Activated naive CD8-positive, alpha-beta T cell treated with anti-CD3 and anti-CD28 coated beads, Interleukin-2, amount 50 U/mL, for 24 hours (primary cell): Measurements from ENCODE around the gene CYP27B1.
A peak's percentile ranks its signal among the peaks of the same experiment; 100 is the strongest.

Experiments
- ATAC-seq: fragments of 150-1000 bp; cut with Tn5 transposase; one replicate; pipeline ENCODE4 v1.10.0; 2021
- DNase-seq: peaks from one replicate; pipeline ENCODE4 v3.0.0; 2021
- H3K27ac Mint-ChIP-seq: one replicate; pipeline ENCODE4 v1.8.0; 2021; ENCODE audit warnings: mild to moderate bottlenecking, mixed read lengths
- H3K27me3 Mint-ChIP-seq: one replicate; pipeline ENCODE4 v1.8.0; 2021; ENCODE audit warnings: mixed read lengths
- H3K36me3 Mint-ChIP-seq: one replicate; pipeline ENCODE4 v1.8.0; 2021; ENCODE audit warnings: low read depth, mixed read lengths
- H3K4me1 Mint-ChIP-seq: one replicate; pipeline ENCODE4 v1.8.0; 2021; ENCODE audit warnings: mixed read lengths
- H3K4me3 Mint-ChIP-seq: one replicate; pipeline ENCODE4 v1.8.0; 2021; ENCODE audit warnings: mild to moderate bottlenecking, moderate library complexity, mixed read lengths
- H3K9me3 Mint-ChIP-seq: one replicate; pipeline ENCODE4 v1.8.0; 2021; ENCODE audit warnings: mixed read lengths

CYP27B1 gene

DNA sequence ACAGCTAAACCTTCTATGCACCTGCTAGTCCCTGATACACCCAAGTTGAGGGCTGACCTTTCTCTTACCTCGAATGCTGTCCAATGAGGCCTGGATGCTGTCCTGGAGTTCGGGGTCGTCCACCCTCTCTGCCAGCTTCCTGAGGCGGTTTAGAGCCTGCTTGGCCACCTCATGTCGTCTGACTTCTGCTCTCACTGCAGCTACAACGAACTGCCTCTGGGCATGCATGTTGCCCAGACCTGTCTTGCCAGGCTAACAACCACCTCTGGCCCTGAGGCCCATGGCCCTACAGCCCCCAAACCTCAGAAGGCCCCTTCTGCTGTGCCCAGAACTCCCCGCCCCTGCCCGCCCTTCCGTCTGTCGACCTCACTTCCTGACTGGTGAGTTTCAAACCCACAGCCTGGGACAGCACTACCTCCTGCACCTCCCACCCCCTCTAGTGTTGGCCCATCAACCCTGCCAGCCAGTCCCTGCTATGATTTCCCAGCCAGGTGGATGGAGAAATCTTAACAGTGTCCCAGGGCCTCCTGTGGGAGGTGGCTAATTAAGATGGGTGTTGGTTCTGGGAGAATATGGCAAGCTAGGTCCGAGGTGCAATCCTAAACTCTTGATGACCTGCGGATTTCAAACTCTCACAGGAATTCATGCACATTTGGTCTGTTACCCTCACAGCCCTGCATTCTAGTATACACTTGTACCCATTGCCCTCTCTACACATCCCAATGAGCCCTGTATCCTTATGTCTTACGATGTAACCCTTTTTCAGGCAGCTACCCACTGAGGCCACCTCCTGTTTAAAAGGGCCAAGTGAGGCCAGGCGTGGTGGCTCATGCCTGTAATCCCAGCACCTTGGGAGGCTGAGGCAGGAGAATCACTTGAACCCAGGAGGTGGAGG lies 24.8 kb downstream of the CYP27B1 start:
- ATAC-seq (peak; percentile 75), DNase-seq (peak; percentile 78)
- H3K27me3 Mint-ChIP-seq = no peaks in the 10 kb centered on the region
- H3K4me1 Mint-ChIP-seq = peaks cover 60% of the 10 kb centered on the region
- H3K27ac Mint-ChIP-seq = peak overlapping the region; percentile 90
- no peaks in the 10 kb centered on the region for H3K9me3 Mint-ChIP-seq
- H3K36me3 Mint-ChIP-seq = peaks cover 15% of the 10 kb centered on the region
- peak overlapping the region; percentile 96 for H3K4me3 Mint-ChIP-seq

DNA sequence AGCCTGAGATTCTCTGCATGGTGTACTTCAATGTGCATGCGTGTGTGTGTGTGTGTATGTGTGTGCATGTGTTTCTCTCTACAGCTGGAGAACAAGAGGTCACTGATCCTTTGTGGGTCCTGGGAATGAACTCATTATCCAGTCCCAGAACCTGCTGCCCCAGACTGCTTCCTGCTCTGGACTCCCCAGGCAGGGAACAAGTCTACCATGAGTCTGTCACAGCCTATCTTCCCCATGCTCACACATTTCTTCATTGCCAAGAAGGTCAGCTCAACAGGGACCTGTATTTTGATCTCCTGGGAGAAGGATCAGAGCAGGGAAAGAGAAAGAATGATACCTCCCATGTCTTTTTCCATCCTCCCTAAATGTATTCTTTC lies 25.5 kb downstream of the CYP27B1 start:
- Mint-ChIP-seq H3K36me3 (peaks cover 12% of the 10 kb centered on the region), H3K27ac (peak overlapping the region; percentile 90), H3K9me3 (no peaks in the 10 kb centered on the region), H3K4me1 (peaks cover 63% of the 10 kb centered on the region), H3K27me3 (no peaks in the 10 kb centered on the region), H3K4me3 (peak overlapping the region; percentile 96)
- ATAC-seq = no peak
- no peak for DNase-seq

DNA sequence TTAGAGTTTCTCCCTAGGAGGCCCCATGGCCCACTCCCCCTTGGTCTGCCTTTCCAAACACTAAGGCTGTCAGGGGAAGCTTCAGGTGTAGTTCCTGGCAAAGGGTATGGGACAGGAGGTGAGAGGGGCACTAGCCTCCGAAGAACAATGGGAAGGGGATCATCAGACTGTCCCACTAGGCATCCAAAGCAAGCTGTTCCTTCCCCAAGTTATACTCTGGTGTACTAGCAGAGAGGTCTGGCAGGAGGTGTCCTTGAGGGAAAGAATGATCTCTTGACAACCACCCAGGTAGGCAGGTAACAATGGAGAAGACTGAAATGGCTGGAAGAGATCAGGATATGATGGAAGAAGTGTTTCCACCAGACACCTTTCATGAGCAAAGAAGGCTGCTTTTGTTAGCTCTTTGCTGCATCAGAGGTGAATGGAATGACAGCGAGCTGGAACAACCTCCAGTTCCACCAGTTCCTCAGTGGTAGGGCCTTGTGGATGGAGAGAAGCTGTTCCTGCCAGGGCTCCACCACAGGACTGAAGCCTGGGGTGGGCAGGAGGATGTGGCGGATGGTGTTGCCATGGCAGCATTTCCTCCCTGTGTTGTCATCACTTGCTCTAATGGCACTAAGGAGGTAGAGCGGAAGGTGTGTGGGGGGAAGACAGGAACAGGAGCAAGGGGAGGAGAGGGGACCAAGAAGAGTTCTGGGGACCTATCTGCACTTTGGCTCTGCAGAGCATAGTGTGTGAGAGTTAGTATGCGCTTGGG lies 26.0 kb downstream of the CYP27B1 start:
- Mint-ChIP-seq H3K27me3 (no peaks in the 10 kb centered on the region), H3K4me1 (peaks cover 58% of the 10 kb centered on the region), H3K27ac (peak overlapping the region; percentile 90), H3K4me3 (peak overlapping the region; percentile 96), H3K9me3 (no peaks in the 10 kb centered on the region), H3K36me3 (peaks cover 8% of the 10 kb centered on the region)
- DNase-seq (peak; percentile 75), ATAC-seq (peak; percentile 68)

DNA sequence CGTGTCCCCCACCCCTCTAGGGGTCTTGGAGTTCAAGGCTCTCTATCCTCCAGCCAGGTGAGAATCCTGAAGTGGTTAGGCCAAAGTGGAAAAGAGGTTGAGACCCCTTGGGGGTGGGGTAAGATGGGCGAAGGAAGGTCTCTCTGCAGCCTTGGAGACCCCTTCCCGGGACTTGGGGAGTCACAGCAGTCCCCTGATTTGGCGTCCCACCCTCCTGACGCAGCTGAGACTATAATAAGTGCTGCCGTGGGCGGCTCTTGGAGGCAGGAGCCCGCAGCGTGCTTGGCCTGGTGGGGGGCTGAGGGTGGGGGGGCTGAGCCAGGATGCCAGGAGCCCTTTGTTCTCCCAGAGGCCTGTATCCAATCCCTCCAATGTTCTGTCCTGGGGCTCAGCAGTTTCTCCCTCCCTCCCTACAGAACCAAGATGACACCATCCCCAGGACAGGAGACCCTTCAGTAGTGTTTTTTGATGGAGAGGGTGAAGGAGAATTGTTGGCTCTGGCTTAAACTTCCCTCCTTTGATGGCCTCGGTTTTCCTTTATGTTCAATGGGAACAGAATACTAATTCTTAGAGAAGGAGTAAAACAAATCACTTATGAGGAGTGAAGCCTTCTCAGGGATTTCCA lies 26.9 kb downstream of the CYP27B1 start:
- ATAC-seq (no peak), DNase-seq (no peak)
- Mint-ChIP-seq H3K4me1 (peaks cover 50% of the 10 kb centered on the region), H3K9me3 (no peaks in the 10 kb centered on the region), H3K36me3 (peaks cover 5% of the 10 kb centered on the region), H3K4me3 (peak overlapping the region; percentile 96), H3K27me3 (no peaks in the 10 kb centered on the region), H3K27ac (peak overlapping the region; percentile 15)

DNA sequence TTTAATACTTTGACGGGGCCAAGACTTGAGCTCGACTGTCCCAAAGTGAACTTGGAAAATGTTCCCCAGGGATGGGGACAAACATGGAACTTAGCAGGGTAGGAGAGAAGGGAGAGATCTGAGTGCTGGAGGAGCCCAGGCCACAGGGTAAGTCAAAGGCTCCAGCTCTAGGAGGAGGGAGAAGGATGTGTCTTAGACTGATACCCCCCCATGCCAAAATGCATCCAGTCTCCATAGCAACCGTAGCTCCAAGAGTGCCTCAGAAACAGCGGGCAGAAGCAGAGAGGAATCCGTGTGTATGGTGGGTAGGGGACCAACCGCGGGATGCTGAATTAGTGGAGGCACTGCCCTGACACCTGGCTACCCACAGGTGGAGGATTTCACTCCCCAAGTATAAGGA lies 27.5 kb downstream of the CYP27B1 start:
- peak overlapping the region; percentile 15 for H3K27ac Mint-ChIP-seq
- H3K27me3 Mint-ChIP-seq = no peaks in the 10 kb centered on the region
- peaks cover 45% of the 10 kb centered on the region for H3K4me1 Mint-ChIP-seq
- peak overlapping the region; percentile 9 for H3K4me3 Mint-ChIP-seq
- peaks cover 8% of the 10 kb centered on the region for H3K36me3 Mint-ChIP-seq
- no peaks in the 10 kb centered on the region for H3K9me3 Mint-ChIP-seq
- no peak for ATAC-seq
- DNase-seq = no peak

DNA sequence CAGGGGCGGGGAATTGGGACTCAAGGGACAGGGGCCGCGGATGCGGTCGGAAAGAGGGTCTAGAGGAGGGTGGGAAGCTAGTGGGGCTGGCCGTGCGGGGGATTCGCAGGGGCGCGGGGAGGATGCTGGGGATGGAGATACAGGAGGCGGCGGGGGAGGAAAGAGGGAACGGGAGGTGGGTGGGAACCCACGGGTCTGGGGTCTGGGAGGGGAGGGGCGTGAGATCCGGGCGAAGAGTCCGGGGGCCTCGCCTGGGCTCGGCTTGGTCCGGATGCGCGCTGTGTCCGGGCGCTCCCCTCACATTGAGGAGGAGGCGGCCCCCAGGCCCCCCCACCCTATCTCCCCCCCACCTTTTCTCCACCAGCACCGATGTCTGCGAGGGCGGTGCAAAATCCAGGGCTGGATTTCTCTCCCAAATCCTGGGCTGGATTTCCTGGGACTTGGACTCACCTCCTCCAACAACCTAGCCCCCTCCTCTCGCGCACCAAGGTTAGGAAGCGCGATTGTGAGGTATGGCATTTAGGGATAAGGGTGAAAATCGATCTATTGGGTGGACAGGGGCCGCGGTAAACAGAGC lies 28.1 kb downstream of the CYP27B1 start, which contains the start of gene AGAP2:
Gene AGAP2 (minus strand): TSS at position 82 of the 577 bp plus-strand sequence. CDS start 496 bp downstream, outside the sequence.
- H3K4me3 Mint-ChIP-seq = peak within 1 kb of the TSS; percentile 9
- H3K27ac Mint-ChIP-seq = peak within 1 kb of the TSS; percentile 15
- H3K9me3 Mint-ChIP-seq = no peaks in the 10 kb centered on the region
- H3K27me3 Mint-ChIP-seq = no peaks in the 10 kb centered on the region
- H3K4me1 Mint-ChIP-seq = peaks cover 38% of the 10 kb centered on the region
- DNase-seq = no peak
- ATAC-seq = no peak
- peaks cover 10% of the 10 kb centered on the region for H3K36me3 Mint-ChIP-seq

DNA sequence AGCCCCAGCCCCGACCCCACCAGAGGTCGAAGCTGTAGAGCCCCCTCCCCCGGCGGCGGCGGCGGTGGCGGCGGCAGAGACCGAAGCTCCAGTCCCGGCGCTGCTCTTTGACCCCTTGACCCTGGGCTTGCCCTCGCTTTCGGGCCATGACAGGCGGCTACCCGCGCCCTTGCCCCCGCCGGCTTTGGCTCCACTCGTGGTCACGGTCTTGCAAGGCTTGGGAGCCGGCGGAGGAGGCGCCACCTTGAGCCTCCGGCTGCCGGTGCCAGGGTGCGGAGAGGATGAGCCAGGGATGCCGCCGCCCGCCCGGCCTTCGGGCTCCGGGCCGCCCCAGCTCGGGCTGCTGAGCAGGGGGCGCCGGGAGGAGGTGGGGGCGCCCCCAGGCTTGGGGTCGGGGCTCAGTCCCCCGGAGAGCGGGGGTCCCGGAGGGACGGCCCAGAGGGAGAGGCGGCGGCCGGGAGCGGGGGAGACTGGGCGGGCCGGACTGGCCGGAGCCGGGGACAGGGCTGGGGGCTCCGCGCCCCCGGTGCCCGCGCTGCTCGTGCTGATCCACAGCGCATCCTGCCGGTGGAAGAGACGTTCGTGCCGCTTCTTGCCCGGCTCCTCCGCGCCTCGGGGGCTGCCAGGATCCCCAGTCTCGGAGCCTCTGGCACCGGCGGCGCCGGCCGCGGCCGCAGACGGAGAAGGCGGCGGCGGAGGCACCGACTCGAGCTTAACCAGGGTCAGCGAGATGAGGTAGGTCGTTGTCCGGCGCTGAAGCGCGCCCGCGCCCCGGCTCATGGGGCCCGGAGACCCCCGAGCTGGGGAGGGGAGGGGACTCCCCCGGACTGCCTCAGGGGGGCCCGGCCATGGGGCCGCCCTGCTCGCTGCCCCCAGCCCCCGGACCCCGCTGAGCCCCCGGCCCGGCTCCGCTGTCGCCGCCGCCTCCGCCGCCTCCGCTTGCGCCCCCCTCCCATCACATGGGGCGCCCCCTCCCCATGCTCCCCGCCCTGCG lies 29.1 kb downstream of the CYP27B1 start:
- peaks cover 38% of the 10 kb centered on the region for H3K4me1 Mint-ChIP-seq
- peaks cover 11% of the 10 kb centered on the region for H3K36me3 Mint-ChIP-seq
- DNase-seq (no peak), ATAC-seq (no peak)
- H3K4me3 Mint-ChIP-seq = no peak overlapping the region
- no peaks in the 10 kb centered on the region for H3K9me3 Mint-ChIP-seq
- H3K27me3 Mint-ChIP-seq = no peaks in the 10 kb centered on the region
- no peak overlapping the region for H3K27ac Mint-ChIP-seq

DNA sequence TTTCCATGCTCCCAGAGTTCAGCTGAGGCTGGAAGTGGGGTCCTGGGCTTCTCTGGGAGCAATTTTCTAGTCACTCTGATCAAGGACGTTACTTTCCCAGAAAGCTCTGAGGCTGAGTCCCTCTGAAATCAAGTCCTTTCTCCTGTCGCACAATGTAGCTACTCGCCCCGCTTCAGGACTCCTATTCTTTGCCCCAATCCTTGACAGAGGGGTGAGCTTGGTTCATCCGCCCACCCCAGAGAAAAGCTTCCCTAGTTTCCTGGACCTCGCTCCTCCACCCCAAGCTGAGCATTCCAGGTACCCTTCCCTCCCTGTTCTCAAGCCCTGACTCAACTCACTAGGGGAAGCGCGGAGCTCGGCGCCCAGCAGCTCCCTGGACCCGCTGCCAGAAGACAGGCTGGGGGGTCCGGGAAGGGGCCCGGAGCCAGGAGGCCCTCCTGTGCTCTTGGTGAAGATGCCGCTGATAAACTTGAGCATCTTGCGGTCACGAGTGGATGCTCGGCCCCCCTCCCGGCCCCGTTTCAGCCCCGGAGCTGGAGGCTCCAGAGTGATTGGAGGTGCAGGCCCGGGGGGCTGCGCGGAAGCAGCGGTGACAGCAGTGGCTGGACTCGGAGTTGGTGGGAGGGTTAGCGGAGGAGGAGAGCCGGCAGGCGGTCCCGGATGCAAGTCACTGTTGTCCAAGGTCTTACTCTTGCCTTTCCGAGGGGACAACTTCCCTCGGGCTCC lies 30.0 kb downstream of the CYP27B1 start:
- H3K4me1 Mint-ChIP-seq = peaks cover 31% of the 10 kb centered on the region
- H3K36me3 Mint-ChIP-seq = peaks cover 16% of the 10 kb centered on the region
- H3K9me3 Mint-ChIP-seq = no peaks in the 10 kb centered on the region
- ATAC-seq = no peak
- no peaks in the 10 kb centered on the region for H3K27me3 Mint-ChIP-seq
- H3K27ac Mint-ChIP-seq = peak overlapping the region; percentile 0
- DNase-seq = no peak
- H3K4me3 Mint-ChIP-seq = no peak overlapping the region

DNA sequence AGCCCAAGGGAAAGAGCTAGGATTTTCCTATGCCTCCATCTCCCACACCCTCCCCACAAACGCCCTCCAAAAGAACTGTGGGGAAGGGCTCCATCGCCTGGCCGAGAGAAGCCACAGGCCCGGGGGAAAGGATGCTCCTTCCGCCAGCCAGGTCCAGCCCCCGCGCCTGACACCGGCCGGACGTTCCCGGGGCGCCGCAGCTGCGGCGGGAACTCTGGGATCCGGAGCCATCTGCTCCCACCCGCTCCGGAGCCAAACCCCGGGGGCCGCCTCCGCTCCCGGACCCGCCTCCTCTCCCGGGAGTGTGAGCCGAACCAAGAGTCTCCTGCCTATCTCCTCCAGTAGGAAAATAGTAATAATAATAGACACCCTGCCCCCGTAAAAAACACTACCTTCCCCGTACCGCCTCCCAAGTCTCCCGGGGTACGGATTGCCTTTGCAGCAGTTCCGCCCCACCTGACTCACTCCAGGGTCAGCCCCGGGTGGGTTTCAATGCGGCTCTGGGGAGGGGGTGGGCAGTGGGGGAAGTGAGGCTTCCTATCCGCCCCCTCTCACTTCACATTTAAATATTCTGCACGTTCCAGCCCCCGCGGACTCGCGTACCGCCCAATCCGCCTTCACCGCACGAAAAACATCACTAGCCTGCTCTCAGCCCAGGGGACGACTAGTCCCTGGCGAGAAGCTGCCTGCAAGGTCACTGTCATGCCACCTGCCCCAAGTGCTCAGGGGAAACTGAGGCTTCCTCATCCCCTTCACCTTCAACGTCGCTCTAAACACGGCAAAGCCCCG lies 30.7 kb downstream of the CYP27B1 start:
- no peaks in the 10 kb centered on the region for H3K27me3 Mint-ChIP-seq
- H3K4me3 Mint-ChIP-seq = no peak overlapping the region
- H3K27ac Mint-ChIP-seq = peak overlapping the region; percentile 0
- H3K9me3 Mint-ChIP-seq = no peaks in the 10 kb centered on the region
- H3K36me3 Mint-ChIP-seq = peaks cover 21% of the 10 kb centered on the region
- no peak for ATAC-seq
- H3K4me1 Mint-ChIP-seq = peaks cover 27% of the 10 kb centered on the region
- DNase-seq = no peak

DNA sequence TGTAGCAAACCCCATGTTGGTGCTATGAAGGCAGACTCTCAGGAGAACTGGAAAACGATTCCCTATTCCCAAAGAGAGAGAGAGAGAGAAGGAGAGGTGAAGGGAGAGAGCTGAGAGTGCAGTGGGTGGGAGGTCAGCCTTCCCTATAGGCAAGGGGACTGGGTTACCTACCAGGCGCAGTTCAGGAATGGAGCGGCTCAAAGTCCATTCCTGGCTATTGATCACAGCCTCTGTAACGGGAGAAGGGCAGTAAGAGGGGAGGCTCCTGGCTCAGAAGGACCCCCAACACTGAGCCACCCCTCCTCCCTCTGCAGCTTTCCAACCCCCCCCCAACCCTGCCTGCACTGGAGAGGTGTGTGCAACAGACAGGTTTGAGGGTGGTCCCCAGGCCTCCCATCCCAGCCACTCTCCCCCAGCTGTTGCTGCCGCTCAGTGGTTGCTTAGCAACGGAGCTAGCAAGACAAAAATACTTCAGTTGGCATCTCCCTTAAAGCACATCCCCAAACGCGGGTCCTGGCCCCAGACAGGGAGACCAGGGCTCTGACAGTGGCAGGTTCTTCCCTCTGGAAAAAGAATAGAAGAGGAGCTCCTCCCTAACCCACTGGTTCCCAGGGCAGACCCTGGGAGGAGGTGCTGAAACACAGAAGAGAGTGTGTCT lies 31.6 kb downstream of the CYP27B1 start:
- DNase-seq = no peak
- Mint-ChIP-seq H3K36me3 (peaks cover 23% of the 10 kb centered on the region), H3K4me3 (no peak overlapping the region), H3K27me3 (no peaks in the 10 kb centered on the region), H3K27ac (no peak overlapping the region), H3K4me1 (peaks cover 19% of the 10 kb centered on the region), H3K9me3 (no peaks in the 10 kb centered on the region)
- ATAC-seq = no peak

DNA sequence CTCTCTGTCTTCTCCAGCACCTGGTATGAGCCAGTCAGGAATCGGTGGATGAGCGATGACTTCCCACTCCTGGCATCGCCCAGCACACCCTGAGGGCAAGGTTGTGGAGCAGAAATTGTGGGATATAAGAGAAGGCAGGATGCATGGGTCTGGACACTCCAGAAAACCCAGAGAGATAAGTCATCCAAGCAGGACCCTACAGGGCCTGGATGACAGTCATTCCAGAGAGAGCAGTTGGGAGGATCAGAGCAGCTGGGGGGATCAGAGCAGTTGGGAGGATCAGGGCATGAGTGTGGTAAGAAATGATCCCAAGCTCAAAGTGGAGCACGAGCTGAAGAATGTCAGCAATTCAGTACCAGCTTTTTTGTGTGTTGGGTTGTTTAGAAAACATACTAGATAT lies 32.3 kb downstream of the CYP27B1 start:
- Mint-ChIP-seq H3K27ac (no peak overlapping the region), H3K9me3 (no peaks in the 10 kb centered on the region), H3K4me3 (no peak overlapping the region), H3K4me1 (peaks cover 13% of the 10 kb centered on the region), H3K27me3 (no peaks in the 10 kb centered on the region), H3K36me3 (peaks cover 27% of the 10 kb centered on the region)
- no peak for DNase-seq
- no peak for ATAC-seq

DNA sequence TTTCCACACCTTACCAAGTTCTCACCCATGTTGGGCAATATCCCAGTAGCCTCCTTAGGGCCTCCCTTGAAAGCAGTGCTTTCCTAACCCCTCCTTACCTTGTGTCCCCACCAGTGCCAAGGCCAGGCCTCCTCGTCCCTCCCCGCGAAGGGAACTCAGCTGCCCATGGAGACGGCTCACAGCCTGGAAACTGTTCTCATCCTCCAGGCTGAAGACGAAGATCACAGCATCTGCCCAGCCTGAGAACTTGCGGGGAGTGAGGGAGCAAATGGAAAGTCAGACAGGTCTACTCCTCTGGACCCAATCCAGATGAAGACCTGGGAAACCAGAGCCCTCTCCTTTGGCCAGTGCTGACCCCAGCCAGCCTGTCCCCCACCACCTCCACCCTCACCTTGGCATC lies 33.0 kb downstream of the CYP27B1 start:
- DNase-seq = no peak
- H3K9me3 Mint-ChIP-seq = no peaks in the 10 kb centered on the region
- H3K36me3 Mint-ChIP-seq = peaks cover 25% of the 10 kb centered on the region
- ATAC-seq = no peak
- peaks cover 6% of the 10 kb centered on the region for H3K4me1 Mint-ChIP-seq
- no peaks in the 10 kb centered on the region for H3K27me3 Mint-ChIP-seq
- no peak overlapping the region for H3K27ac Mint-ChIP-seq
- no peak overlapping the region for H3K4me3 Mint-ChIP-seq
